Left ventricle myocardium inferior (tissue), 1 donor: ENCODE results near the gene POU3F2. TPM values are rescaled to one million over a fixed set of nuclear protein-coding genes. Genes with fewer than 3 reads are reported as not detected.

ENCODE experiments used
- DNase-seq: peaks from one replicate; pipeline ENCODE4 v3.0.0-alpha.2; 2020
- H3K27ac ChIP-seq: fragments of 200-600 bp; replicated peaks from 2 replicates; pipeline ENCODE4 v1.8.0; 2021
- H3K27me3 ChIP-seq: fragments of 200-600 bp; 2 replicates; pipeline ENCODE4 v1.8.0; 2021; ENCODE audit warnings: low read depth
- H3K36me3 ChIP-seq: fragments of 200-600 bp; 2 replicates; pipeline ENCODE4 v1.8.0; 2021
- H3K4me1 ChIP-seq: fragments of 200-600 bp; 2 replicates; pipeline ENCODE4 v1.8.0; 2021
- H3K4me3 ChIP-seq: fragments of 200-600 bp; 2 replicates; pipeline ENCODE4 v1.8.0; 2021; ENCODE audit warnings: mild to moderate bottlenecking, moderate library complexity
- H3K9me3 ChIP-seq: fragments of 200-600 bp; replicated peaks from 2 replicates; pipeline ENCODE4 v1.8.0; 2021
- intact Hi-C: fragments of 100-400 bp; cut with micrococcal nuclease; formaldehyde crosslinking; loops from one replicate; pipeline ENCODE4 v1.11.0; 2022
- total RNA-seq: library from RNA; stranded (reverse); fragmentation: NEBNext Ultra II Directional; extraction: Animal tissue kit (Norgen Biotek cat#: 25700); gene quantifications from one replicate; pipeline ENCODE4 v1.2.1, GENCODE V29; 2021
- TF ChIP-seq, protein P1 (sequence below): fragments of 200-600 bp; IDR thresholded peaks from 2 replicates; pipeline ENCODE4 v1.8.0; 2021; ENCODE audit warnings: antibody characterized with exemption, mild to moderate bottlenecking, borderline replicate concordance
- donor health status: DM: no; HTN: yes; CAD: no; lungs with severe emphysema.

POU3F2 gene
- total RNA-seq, 1 donor from 2014 or later: not detected

DNA sequence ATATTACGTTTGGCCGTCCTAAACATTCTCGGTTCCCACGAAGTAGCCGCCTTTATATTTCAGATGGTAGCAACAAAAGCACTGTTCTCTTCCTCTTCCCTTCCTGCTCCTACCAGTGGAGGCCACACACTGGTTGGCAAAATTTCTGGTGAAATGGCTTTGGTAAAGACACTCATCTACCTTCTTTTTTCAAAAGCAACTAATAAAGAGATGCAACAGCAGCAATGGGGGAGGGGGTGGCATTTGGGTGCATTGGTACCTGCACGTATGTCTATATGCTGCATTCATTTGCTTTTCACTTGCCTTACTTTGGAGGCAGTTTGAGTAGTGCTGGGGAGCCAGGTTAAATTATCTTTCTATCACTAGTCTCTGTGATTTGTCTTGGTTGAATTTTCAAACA is 6.0 kb downstream of the POU3F2 start:
- TF ChIP-seq, protein P1, sequence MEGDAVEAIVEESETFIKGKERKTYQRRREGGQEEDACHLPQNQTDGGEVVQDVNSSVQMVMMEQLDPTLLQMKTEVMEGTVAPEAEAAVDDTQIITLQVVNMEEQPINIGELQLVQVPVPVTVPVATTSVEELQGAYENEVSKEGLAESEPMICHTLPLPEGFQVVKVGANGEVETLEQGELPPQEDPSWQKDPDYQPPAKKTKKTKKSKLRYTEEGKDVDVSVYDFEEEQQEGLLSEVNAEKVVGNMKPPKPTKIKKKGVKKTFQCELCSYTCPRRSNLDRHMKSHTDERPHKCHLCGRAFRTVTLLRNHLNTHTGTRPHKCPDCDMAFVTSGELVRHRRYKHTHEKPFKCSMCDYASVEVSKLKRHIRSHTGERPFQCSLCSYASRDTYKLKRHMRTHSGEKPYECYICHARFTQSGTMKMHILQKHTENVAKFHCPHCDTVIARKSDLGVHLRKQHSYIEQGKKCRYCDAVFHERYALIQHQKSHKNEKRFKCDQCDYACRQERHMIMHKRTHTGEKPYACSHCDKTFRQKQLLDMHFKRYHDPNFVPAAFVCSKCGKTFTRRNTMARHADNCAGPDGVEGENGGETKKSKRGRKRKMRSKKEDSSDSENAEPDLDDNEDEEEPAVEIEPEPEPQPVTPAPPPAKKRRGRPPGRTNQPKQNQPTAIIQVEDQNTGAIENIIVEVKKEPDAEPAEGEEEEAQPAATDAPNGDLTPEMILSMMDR: no peak
- intact Hi-C loops: no loop called here
- Histone ChIP-seq H3K27ac (no peak overlapping the region), H3K4me1 (peaks cover 38% of the 10 kb centered on the region), H3K36me3 (no peaks in the 10 kb centered on the region), H3K27me3 (peaks cover 100% of the 10 kb centered on the region), H3K4me3 (no peak overlapping the region), H3K9me3 (no peaks in the 10 kb centered on the region)
- no peak for DNase-seq

DNA sequence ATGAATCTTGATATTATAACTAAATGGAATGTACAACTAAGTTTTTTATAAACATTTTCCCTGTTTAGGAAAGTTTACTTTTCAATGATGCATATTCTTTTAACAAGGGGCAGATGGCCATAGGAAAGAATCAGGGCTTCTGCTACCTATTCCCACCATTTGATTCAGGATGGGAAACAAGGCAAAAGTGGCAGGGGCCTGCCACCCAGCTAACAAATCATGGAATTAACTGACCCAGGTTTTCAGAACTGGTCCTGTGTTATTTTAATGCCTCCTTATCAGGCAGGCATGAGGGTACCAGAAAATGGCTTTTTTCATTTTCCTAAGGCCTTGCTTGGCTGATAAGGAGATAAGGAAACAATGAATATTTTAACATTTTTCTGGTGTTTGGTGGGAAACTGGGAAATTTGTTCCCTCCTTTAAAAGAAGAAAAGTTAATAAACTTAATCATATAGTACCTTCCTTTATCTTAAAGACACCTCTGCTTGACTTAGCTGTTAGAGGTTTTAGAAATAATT is 6.7 kb downstream of the POU3F2 start:
- intact Hi-C loops: no loop called here
- H3K36me3 ChIP-seq: no peaks in the 10 kb centered on the region

DNA sequence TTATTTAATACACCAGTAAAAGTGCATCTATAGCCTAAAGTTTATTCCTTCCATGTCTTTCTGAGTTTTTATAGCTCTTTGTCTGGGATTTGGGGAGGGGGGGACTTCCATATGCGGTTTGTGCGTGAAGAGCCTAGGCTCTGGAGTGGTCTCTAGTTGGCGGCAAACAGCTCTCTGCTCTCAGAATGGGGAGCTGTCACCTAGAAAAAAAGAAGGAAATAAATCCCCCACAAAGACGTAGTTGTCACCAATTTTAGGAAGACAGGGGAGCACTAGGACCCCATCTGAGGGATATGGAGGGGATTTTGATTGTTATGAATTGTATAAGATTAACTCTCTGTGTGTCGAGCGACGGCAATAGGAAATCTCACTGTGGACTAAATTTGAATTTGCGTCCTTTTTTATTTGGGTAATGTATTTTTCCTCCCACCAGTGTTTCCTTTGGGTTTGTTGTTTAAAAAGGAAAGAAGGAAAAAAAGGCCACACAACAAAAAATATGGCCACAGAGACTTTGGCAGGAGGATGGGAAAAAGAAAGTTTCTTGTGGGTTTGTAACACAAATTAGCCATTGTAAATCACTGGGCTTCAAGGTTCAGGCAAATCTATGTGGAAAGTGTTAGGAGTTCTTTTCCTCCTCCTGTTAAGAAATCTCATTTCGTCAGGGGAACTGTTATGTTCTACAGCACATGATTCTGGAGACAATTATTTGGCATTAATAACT is 7.4 kb downstream of the POU3F2 start:
- intact Hi-C loops: no loop called here
- peaks cover 100% of the 10 kb centered on the region for H3K27me3 ChIP-seq
- H3K36me3 ChIP-seq: no peaks in the 10 kb centered on the region
- H3K4me3 ChIP-seq: no peak overlapping the region
- DNase-seq: no peak
- H3K9me3 ChIP-seq: no peaks in the 10 kb centered on the region
- H3K27ac ChIP-seq: no peak overlapping the region
- H3K4me1 ChIP-seq: peaks cover 32% of the 10 kb centered on the region
- TF ChIP-seq, protein P1: no peak

More for the DNA sequence above, 6.7 kb downstream of the POU3F2 start:
- TF ChIP-seq, protein P1: no peak
- Histone ChIP-seq H3K4me3 (no peak overlapping the region), H3K4me1 (peaks cover 35% of the 10 kb centered on the region), H3K27ac (no peak overlapping the region), H3K9me3 (no peaks in the 10 kb centered on the region), H3K27me3 (peaks cover 100% of the 10 kb centered on the region)
- DNase-seq: no peak

DNA sequence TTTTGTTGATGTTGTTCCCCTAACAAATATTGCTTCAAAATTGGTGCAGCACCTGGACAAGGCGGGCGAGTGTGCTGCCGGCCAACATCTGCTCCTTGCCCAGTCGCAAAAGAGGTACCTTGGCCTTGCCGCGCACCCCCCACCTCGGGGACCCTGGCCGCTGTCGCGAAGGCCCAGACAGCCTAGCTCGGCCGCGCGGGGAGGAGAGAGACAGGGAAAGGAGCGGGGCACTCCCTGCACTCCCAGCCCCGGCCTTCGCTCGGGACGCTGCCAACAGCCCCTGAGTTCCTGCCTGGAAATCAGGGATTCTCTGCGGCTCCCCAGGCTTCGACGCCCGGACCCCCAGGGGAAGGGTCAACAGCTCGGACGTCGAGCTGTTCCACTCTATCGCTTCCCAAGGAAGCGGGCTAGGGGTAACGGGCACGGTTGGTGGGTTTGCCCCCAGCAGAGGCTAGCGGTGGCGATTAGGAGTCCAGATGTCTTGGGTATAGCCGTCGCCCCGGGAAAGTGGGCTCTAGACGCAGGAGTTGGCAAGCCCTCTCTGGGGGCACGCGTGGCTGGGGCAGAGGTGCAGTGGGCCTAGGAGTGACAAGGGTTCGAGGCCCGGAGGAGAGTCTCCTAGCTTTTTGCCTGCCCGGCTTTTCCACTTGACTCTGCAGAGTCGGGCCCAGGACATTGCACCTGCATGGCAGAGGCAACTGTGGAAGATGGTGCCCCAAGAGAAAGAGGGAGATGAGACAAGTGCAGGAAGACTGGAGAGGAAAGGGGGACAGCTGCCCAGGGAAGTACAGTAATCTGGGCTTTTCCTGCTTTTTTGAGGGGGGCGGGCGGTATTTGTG is 8.2 kb downstream of the POU3F2 start:
- peaks cover 100% of the 10 kb centered on the region for H3K27me3 ChIP-seq
- intact Hi-C loops: no loop called here
- no peaks in the 10 kb centered on the region for H3K36me3 ChIP-seq
- no peak overlapping the region for H3K4me3 ChIP-seq
- peaks cover 35% of the 10 kb centered on the region for H3K4me1 ChIP-seq
- no peak for DNase-seq
- TF ChIP-seq, protein P1: no peak
- H3K9me3 ChIP-seq: no peaks in the 10 kb centered on the region
- H3K27ac ChIP-seq: no peak overlapping the region

DNA sequence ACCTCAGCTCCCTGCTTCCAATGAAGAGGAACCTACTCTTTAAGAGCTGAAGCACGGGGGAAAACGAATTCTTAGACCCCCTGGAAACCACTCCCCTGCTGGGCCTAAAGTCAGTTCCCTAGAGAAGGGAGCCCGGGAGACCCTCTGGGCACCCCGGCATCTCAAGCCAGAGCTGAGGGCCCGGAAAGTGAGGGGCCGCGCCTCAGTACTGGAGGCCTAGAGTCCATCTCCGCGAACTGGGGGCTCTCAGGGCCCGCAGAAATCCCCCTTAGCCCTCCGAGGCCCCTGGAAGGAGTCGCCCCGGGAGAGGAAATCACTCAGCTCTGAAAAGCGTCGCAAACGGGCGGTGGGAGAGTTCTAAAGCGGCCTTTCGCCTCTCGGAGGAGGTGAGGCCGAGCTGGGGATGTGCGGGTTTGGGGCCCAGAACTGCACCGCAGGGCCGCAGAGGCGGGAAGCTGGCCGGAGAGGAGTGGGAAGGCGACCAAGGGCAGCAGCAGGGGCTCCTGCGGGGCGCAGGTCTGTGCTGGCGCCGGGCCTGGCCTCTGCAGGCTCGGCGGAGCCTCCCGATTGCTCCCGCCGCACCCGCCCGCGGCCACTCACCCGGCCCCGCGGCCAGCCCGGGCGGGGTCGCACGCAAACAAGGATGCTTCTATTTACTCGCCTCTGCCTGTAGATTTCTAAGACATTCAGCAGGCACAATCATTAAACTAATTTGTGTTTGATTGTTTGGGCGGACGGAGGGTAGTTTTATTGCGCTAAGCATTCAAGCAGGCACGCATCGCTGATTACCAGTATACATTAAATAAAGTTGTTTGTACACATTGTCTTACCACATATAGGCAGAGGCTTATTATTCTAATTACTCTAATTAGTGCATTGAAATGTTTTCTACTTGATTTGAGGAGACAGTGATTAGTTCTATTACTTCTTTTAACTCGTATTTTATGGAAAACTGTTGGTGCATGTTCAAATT is 9.2 kb downstream of the POU3F2 start:
- no peaks in the 10 kb centered on the region for H3K36me3 ChIP-seq
- TF ChIP-seq, protein P1: no peak
- H3K9me3 ChIP-seq: no peaks in the 10 kb centered on the region
- intact Hi-C loops: no loop called here
- H3K27ac ChIP-seq: no peak overlapping the region
- H3K4me1 ChIP-seq: peaks cover 43% of the 10 kb centered on the region
- H3K27me3 ChIP-seq: peaks cover 100% of the 10 kb centered on the region
- no peak for DNase-seq
- peak overlapping the region; percentile 13 for H3K4me3 ChIP-seq
